SU-DHL-6 (cell line): ENCODE measurements around the gene THBD.

Experiments used
- H2AFZ ChIP-seq: fragments of 200-600 bp; sonication (generic); 2 replicates; pipeline ENCODE4 v1.6.1; 2014; ENCODE audit warnings: low read depth, mild to moderate bottlenecking, moderate library complexity, mixed read lengths, antibody characterized with exemption, low read length; ENCODE audit not compliant: severe bottlenecking
- H3F3A ChIP-seq: fragments of 200-600 bp; shearing (Covaris generic); 2 replicates; pipeline ENCODE4 v1.6.0; 2016; ENCODE audit warnings: antibody characterized with exemption, mild to moderate bottlenecking; ENCODE audit not compliant: insufficient read depth
- H3K27ac ChIP-seq: fragments of 200-600 bp; sonication (generic); 2 replicates; pipeline ENCODE4 v1.5.1; 2016; ENCODE audit warnings: low read depth, mild to moderate bottlenecking, low read length, moderate library complexity, mixed read lengths
- H3K27me3 ChIP-seq: fragments of 200-600 bp; sonication (generic), shearing (Covaris generic); 2 replicates; pipeline ENCODE4 v1.6.0; 2014; ENCODE audit warnings: mild to moderate bottlenecking, low read length
- H3K36me3 ChIP-seq: fragments of 200-600 bp; sonication (generic); 2 replicates; pipeline ENCODE4 v1.6.1; 2014; ENCODE audit warnings: mild to moderate bottlenecking, low read length, mixed read lengths
- H3K4me2 ChIP-seq: fragments of 300-600, 200-600 bp; shearing (Covaris generic), sonication (generic); 2 replicates; pipeline ENCODE4 v1.6.0; 2014; ENCODE audit warnings: low read length, low read depth, mild to moderate bottlenecking; ENCODE audit not compliant: poor library complexity, severe bottlenecking
- H3K4me3 ChIP-seq: fragments of 200-600 bp; sonication (generic); 2 replicates; pipeline ENCODE4 v1.5.1; 2014; ENCODE audit warnings: antibody characterized with exemption, low read length, mild to moderate bottlenecking, mixed read lengths; ENCODE audit not compliant: insufficient read depth, poor library complexity, severe bottlenecking
- H3K79me2 ChIP-seq: fragments of 200-600 bp; sonication (generic); 2 replicates; pipeline ENCODE4 v1.6.1; 2014; ENCODE audit warnings: mild to moderate bottlenecking, low read length, moderate library complexity; ENCODE audit not compliant: insufficient read depth
- H3K9ac ChIP-seq: fragments of 200-600 bp; sonication (generic); 2 replicates; pipeline ENCODE4 v1.7.0; 2014; ENCODE audit warnings: mild to moderate bottlenecking, low read length
- H3K9me2 ChIP-seq: fragments of 200-600 bp; sonication (generic); replicated peaks from 2 replicates; pipeline ENCODE4 v1.6.1; 2014; ENCODE audit warnings: low read length; ENCODE audit not compliant: insufficient read depth
- H3K9me3 ChIP-seq: fragments of 200-600 bp; sonication (generic); 2 replicates; pipeline ENCODE4 v1.6.1; 2014; ENCODE audit warnings: low read length, mixed read lengths; ENCODE audit not compliant: insufficient read depth
- H4K20me1 ChIP-seq: fragments of 200-600 bp; sonication (generic); 2 replicates; pipeline ENCODE4 v1.6.1; 2014; ENCODE audit warnings: low read depth, mild to moderate bottlenecking, antibody characterized with exemption, low read length, moderate library complexity, mixed read lengths
- EZH2phosphoT487 ChIP-seq: fragments of 200-600 bp; sonication (generic), shearing (Covaris generic); conservative IDR thresholded peaks from 2 replicates; pipeline ENCODE4 v1.6.1; 2018; ENCODE audit warnings: mild to moderate bottlenecking, antibody characterized with exemption, low read length, moderate library complexity, mixed read lengths
- TF ChIP-seq, protein P1 (sequence below): fragments of 200-600 bp; sonication (generic); IDR thresholded peaks from one replicate; pipeline ENCODE4 v1.5.1; 2017; ENCODE audit warnings: antibody characterized with exemption, mild to moderate bottlenecking, low read length, moderate library complexity; ENCODE audit not compliant: insufficient read depth, poor library complexity, severe bottlenecking

THBD gene

DNA sequence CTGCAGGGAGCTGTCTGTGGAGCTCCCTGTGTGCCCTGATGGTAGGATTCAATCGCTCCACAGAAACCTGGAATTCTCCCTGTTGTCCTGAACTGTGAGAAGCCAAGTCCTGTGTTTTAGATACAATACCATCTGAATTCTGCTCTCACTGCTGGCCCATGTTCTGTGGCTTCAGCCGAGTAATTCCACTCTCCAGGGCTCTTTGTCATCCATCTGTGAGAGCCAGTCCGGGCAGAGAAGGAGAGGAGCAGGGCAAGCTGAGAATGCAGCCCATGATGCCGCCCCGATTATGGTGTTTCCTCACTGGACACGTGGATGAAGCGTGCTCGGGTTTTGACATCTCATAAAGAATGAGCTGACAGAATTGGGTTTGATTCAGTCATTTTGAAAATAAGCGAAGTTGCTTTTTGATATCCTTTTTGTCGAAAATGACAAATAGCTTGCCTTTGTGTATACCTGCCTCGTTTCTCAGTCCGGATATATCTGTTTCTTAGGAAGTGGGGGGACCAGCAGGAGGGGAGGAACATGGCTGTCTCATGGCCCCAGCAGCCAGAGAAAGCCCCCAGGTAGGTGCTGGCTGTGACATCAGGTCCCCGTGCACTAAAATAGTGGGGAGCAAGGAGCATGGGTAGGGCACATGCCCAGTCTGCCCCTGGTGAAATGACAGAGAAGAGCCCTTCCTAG is 44.9 kb upstream of the THBD start:
- Histone ChIP-seq H3F3A (no peaks in the 10 kb centered on the region), H3K9me3 (no peaks in the 10 kb centered on the region), H3K27ac (no peak overlapping the region), H3K27me3 (no peaks in the 10 kb centered on the region), H4K20me1 (no peaks in the 10 kb centered on the region), H3K9ac (no peak overlapping the region), H3K79me2 (no peaks in the 10 kb centered on the region), H3K9me2 (no peaks in the 10 kb centered on the region), H3K36me3 (no peaks in the 10 kb centered on the region), H3K4me2 (no peak overlapping the region), H3K4me3 (no peak overlapping the region), H2AFZ (no peak overlapping the region)
- TF ChIP-seq, protein P1, sequence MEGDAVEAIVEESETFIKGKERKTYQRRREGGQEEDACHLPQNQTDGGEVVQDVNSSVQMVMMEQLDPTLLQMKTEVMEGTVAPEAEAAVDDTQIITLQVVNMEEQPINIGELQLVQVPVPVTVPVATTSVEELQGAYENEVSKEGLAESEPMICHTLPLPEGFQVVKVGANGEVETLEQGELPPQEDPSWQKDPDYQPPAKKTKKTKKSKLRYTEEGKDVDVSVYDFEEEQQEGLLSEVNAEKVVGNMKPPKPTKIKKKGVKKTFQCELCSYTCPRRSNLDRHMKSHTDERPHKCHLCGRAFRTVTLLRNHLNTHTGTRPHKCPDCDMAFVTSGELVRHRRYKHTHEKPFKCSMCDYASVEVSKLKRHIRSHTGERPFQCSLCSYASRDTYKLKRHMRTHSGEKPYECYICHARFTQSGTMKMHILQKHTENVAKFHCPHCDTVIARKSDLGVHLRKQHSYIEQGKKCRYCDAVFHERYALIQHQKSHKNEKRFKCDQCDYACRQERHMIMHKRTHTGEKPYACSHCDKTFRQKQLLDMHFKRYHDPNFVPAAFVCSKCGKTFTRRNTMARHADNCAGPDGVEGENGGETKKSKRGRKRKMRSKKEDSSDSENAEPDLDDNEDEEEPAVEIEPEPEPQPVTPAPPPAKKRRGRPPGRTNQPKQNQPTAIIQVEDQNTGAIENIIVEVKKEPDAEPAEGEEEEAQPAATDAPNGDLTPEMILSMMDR = no peak
- TF ChIP-seq EZH2phosphoT487 = no peak

DNA sequence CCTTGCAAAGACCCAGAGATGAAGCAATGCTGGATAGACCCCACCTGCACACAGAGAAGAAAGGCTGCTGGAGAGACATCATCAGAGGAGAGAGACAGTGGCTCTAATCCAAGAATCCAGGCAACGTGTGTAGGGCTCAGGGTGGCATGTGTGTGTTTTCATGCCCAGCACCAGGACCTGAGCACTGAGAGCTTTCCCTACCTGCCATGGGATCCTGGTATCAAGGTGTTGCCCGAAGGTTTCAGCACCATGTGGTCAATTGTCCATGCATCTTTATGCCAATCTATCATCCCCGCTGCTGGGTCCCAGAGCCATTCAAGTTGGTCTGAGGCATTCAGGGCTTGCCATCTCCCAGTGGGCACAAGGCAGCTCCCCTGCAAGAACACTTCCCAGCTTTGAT is 44.1 kb upstream of the THBD start:
- Histone ChIP-seq H3K9me2 (no peaks in the 10 kb centered on the region), H3K27ac (no peak overlapping the region), H3K9me3 (no peaks in the 10 kb centered on the region), H3K9ac (no peak overlapping the region), H3K4me2 (no peak overlapping the region), H3K4me3 (no peak overlapping the region), H2AFZ (no peak overlapping the region), H3K79me2 (no peaks in the 10 kb centered on the region), H3K27me3 (no peaks in the 10 kb centered on the region), H4K20me1 (no peaks in the 10 kb centered on the region), H3F3A (no peaks in the 10 kb centered on the region), H3K36me3 (no peaks in the 10 kb centered on the region)
- TF ChIP-seq, protein P1 = no peak
- TF ChIP-seq EZH2phosphoT487 = no peak

DNA sequence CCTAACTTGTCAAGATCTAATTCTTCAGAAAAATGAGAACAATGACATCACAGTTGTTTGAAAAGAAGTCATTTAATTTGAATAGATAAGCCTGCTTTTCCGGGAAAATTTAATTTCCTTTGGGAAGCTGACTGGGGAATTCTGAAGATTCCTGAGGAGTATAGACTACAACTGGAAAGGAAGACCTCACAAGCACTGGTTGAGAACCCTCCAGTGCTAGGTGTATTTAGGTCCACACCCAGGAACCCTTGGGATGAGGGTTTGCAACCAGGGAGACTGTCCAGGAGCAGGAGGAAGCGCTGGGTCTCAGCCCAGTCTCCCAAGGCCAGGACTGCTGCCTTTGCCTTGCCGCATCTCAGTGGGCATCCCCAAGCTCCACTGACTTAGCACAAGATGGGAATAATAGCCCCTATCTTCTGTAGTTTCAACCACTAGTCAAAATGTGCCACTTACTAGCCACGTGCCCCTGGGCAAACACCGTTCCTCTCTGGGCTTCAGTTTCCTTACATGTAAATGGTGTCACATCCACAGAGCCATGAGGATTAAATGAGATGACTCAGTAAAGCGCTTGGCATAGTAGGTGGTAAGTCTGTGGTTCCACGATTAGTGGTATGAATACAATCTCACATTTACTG is 43.5 kb upstream of the THBD start:
- Histone ChIP-seq H3F3A (no peaks in the 10 kb centered on the region), H3K9ac (no peak overlapping the region), H3K36me3 (no peaks in the 10 kb centered on the region), H3K4me3 (no peak overlapping the region), H3K79me2 (no peaks in the 10 kb centered on the region), H3K27ac (no peak overlapping the region), H3K27me3 (no peaks in the 10 kb centered on the region), H4K20me1 (no peaks in the 10 kb centered on the region), H2AFZ (no peak overlapping the region), H3K9me3 (no peaks in the 10 kb centered on the region), H3K4me2 (no peak overlapping the region), H3K9me2 (no peaks in the 10 kb centered on the region)
- TF ChIP-seq, protein P1 = no peak
- TF ChIP-seq EZH2phosphoT487 = no peak
